SJCRH30 (cell line): ENCODE data around the gene NEU1. TPM values are rescaled to one million over a fixed set of nuclear protein-coding genes. Genes with fewer than 3 reads are reported as not detected.
"Not testable (repeated sequence)": the region's sequence is repeated elsewhere in the genome, so short reads cannot be mapped to it uniquely, and the experiment has no call there.

Experiments
- DNase-seq, 2 experiments: peaks; one replicate each; pipeline ENCODE4 v3.0.0-alpha.2; 2015 to 2020
- H3K27ac ChIP-seq: fragments of 250-450 bp; sonication (Bioruptor Pico); 2 replicates; pipeline ENCODE4 v1.5.1; 2020; ENCODE audit warnings: mild to moderate bottlenecking, moderate library complexity
- H3K27me3 ChIP-seq: fragments of 250-450 bp; sonication (Bioruptor Pico); 2 replicates; pipeline ENCODE4 v1.5.1; 2020; ENCODE audit warnings: mild to moderate bottlenecking, moderate library complexity
- H3K36me3 ChIP-seq: fragments of 250-450 bp; sonication (Bioruptor Pico); 2 replicates; pipeline ENCODE4 v1.5.1; 2020; ENCODE audit warnings: mild to moderate bottlenecking, moderate library complexity
- H3K4me1 ChIP-seq: fragments of 250-450 bp; sonication (Bioruptor Pico); 2 replicates; pipeline ENCODE4 v1.5.1; 2020; ENCODE audit warnings: mild to moderate bottlenecking, moderate library complexity
- H3K4me3 ChIP-seq: fragments of 250-450 bp; sonication (Bioruptor Pico); 2 replicates; pipeline ENCODE4 v1.5.1; 2020; ENCODE audit warnings: mild to moderate bottlenecking, moderate library complexity
- H3K9me3 ChIP-seq: fragments of 250-450 bp; sonication (Bioruptor Pico); replicated peaks from 2 replicates; pipeline ENCODE4 v1.5.1; 2020; ENCODE audit warnings: mild to moderate bottlenecking, moderate library complexity
- total RNA-seq: library from RNA; depleted of rRNA; stranded (reverse); fragments of >200 nt; shearing (Covaris generic); gene quantifications from 2 replicates; pipeline ENCODE4 v1.2.3, GENCODE V29; 2014; rRNA removed

Gene NEU1
- total RNA-seq: 21.2 and 23.3 TPM in 2 replicates

- Histone ChIP-seq H3K4me3 (peak within 1 kb of the TSS; percentile 61), H3K36me3 (no peaks in the 10 kb centered on the region), H3K27ac (peak within 1 kb of the TSS; percentile 34), H3K4me1 (0 out of 2 replicates have a peak, but pooled peaks cover 4% of the 10 kb centered on the region), H3K9me3 (no peaks in the 10 kb centered on the region), H3K27me3 (no peaks in the 10 kb centered on the region; the same call in 1 of the 2 replicates)
- peak; percentile 100 for DNase-seq
Measured at GRCh38 chr6:31862344-31863235, at the start of gene NEU1. Gene NEU1 (minus strand): TSS chr6:31862821. CDS start chr6:31862776, 45 bp downstream.

- no peak overlapping the region for H3K4me3 ChIP-seq
- H3K27ac ChIP-seq: no peak overlapping the region
- no peak for DNase-seq
- no peaks in the 10 kb centered on the region for H3K4me1 ChIP-seq
- H3K36me3 ChIP-seq: no peaks in the 10 kb centered on the region
- H3K27me3 ChIP-seq: no peaks in the 10 kb centered on the region
- no peaks in the 10 kb centered on the region for H3K9me3 ChIP-seq
Measured at GRCh38 chr6:31911826-31912585, 49.4 kb upstream of the NEU1 start.

GRCh38 chr6:31909298-31909697 lies 46.7 kb upstream of the NEU1 start:
- not testable (repeated sequence) for H3K4me3 ChIP-seq, H3K36me3 ChIP-seq, H3K9me3 ChIP-seq, H3K4me1 ChIP-seq, H3K27ac ChIP-seq, H3K27me3 ChIP-seq, DNase-seq

DNA sequence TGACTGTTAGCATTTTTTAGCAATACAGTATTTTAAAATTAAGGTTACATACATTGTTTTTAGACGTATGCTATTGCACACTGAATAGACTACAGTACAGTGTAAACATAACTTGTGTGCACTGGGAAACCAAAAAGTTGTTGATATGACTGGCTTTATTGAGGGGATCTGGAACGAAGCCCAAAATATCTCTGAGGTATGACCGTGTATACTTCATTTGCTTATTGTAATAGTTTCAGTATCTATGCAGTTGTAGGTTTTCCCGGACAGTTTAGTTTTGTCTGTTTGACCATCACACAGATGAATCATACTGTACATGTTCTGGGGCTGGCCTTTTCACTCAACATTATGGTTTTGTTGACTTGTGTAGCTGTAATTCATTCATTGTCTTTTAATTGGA lies 46.2 kb upstream of the NEU1 start:
- no peaks in the 10 kb centered on the region for H3K4me1 ChIP-seq
- H3K4me3 ChIP-seq: no peak overlapping the region
- no peak overlapping the region for H3K27ac ChIP-seq
- H3K36me3 ChIP-seq: no peaks in the 10 kb centered on the region
- no peaks in the 10 kb centered on the region for H3K9me3 ChIP-seq
- H3K27me3 ChIP-seq: no peaks in the 10 kb centered on the region
- DNase-seq: no peak

DNA sequence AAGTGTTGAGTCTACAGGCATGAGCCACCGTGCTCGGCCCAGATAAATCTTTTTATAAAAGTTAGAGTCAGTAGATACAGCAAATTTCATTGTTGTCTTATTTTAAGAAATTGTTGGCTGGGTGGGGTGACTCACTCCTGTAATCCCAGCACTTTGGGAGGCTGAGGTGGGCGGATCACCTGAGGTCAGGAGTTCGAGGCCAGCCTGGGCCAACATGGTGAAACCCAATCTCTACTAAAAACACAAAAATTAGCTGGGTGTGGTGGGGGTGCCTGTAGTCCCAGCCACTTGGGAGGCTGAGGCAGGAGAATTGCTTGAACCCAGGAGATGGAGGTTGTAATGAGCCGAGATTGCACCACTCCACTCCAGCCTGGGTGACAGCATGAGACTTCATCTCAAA lies 45.6 kb upstream of the NEU1 start:
- not testable (repeated sequence) for H3K27ac ChIP-seq, H3K9me3 ChIP-seq, H3K4me1 ChIP-seq, H3K36me3 ChIP-seq, DNase-seq, H3K4me3 ChIP-seq, H3K27me3 ChIP-seq

DNA sequence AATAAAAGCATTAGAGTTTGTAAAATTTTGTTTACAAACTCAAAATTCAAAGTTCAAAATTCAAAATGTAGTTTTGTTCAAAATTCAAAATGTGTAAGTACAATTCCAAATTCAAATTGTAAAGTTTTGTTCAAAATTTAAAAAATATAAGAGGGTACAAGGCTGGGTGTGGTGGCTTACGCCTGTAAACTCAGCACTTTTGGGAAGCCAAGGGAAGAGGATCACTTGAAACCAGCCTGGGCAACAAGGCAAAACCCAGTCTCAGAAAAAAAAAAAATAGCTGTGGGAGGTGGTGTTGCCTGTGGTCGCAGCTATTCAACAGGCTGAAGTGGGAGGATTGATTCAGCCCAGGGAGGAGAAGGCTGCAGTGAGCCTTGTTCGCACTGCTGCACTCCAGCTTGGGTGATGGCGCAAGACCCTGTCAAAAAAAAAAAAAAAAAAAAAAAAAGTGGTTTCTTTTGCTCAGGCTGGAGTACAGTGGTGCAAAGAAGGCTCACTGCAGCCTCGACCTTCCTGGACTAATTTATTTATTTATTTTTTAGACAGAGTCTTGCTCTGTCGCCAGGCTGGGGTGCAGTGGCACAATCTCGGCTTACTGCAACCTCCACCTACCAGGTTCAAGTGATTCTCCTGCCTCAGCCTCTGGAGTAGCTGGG lies 44.7 kb upstream of the NEU1 start:
- H3K4me1 ChIP-seq: no peaks in the 10 kb centered on the region
- H3K9me3 ChIP-seq: no peaks in the 10 kb centered on the region
- H3K36me3 ChIP-seq: no peaks in the 10 kb centered on the region
- DNase-seq: no peak
- no peak overlapping the region for H3K4me3 ChIP-seq
- no peak overlapping the region for H3K27ac ChIP-seq
- no peaks in the 10 kb centered on the region for H3K27me3 ChIP-seq

GRCh38 chr6:31906727-31907126 lies 44.1 kb upstream of the NEU1 start:
- DNase-seq, H3K4me1 ChIP-seq, H3K27ac ChIP-seq, H3K4me3 ChIP-seq, H3K36me3 ChIP-seq, H3K27me3 ChIP-seq, H3K9me3 ChIP-seq: not testable (repeated sequence)

DNA sequence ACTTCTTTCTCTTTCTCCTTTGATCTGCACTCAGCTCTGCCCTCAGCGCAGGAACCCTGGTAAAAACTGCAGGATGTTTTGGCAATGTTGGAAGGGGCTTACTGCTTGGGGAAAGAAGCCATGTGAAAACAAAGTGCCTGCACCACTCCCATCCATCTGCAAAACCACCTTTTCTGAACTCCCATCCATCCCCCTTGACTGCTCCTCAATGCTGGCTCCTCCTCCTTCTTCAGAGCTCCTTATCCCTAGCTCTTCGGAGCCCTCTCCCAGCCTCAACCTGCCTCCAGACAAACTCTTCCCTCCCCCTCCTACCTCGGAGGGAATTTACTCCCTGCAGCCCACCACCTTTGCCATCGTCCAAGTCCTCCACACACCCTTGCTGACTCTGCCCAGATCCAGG lies 43.5 kb upstream of the NEU1 start:
- Histone ChIP-seq H3K27me3 (no peaks in the 10 kb centered on the region), H3K27ac (no peak overlapping the region), H3K4me3 (no peak overlapping the region), H3K9me3 (no peaks in the 10 kb centered on the region), H3K4me1 (no peaks in the 10 kb centered on the region), H3K36me3 (no peaks in the 10 kb centered on the region)
- no peak for DNase-seq

DNA sequence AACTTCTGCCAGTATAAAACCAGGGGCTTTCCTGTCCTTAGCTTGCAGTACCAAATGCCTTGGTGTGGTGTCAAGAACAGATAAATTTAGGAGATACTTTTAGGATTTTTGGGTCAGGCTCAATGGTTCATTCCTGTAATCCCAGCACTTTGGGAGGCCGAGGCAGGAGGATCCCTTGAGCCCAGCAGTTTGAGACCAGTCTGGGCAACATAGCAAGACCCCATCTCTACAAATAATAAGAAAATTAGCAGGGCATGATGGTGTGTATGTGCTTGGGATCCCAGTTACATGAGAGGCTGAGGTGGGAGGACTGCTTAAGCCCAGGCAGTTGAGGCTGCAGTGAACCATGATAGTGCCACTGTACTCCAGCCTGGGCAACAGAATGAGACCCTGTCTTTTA lies 42.4 kb upstream of the NEU1 start:
- no peak for DNase-seq
- Histone ChIP-seq H3K9me3 (no peaks in the 10 kb centered on the region), H3K27ac (no peak overlapping the region), H3K36me3 (no peaks in the 10 kb centered on the region), H3K27me3 (no peaks in the 10 kb centered on the region), H3K4me3 (no peak overlapping the region), H3K4me1 (no peaks in the 10 kb centered on the region)

GRCh38 chr6:31903957-31904356 lies 41.3 kb upstream of the NEU1 start:
- Histone ChIP-seq H3K9me3 (no peaks in the 10 kb centered on the region), H3K4me1 (no peaks in the 10 kb centered on the region), H3K4me3 (no peak overlapping the region), H3K27me3 (no peaks in the 10 kb centered on the region), H3K36me3 (no peaks in the 10 kb centered on the region), H3K27ac (no peak overlapping the region)
- DNase-seq: no peak

- H3K27ac ChIP-seq: no peak within 1 kb of the TSS
Measured at GRCh38 chr6:31901953-31902643, 39.5 kb upstream of the NEU1 start, which contains the start of gene ZBTB12. Gene ZBTB12 (minus strand): TSS chr6:31902086. CDS start chr6:31901305, 781 bp downstream.

DNA sequence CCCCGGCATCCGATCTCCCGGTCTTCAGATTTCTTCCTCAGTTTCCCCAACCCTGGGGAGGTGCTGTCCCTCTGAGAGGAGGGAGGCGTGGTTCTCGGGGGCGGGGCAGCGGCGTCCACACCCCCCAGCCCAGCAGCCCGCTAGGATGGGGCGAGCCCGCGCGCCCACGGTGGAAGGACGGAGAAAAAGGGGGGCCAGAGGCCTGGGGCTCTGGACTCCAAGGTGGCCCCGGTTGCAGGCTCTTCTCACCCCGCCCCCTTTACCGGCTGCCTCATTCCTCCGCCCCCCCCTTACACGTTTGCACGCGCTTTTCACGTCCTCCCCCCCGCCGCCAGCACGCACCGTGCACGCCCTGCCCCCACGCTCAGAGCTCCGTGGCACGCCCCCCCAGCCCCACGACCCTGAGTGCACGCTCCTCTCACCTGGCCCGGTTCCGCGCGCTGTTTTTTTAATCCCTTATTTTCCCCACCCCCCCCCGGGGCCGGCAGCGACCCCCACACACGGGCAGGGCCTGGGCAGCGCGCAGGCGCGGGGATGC lies 38.9 kb upstream of the NEU1 start:
- Histone ChIP-seq H3K4me1 (no peaks in the 10 kb centered on the region), H3K27ac (no peak overlapping the region), H3K4me3 (peak overlapping the region; percentile 58), H3K9me3 (no peaks in the 10 kb centered on the region), H3K27me3 (no peaks in the 10 kb centered on the region), H3K36me3 (no peaks in the 10 kb centered on the region)
- peak; percentile 54 to 55 for DNase-seq

More at GRCh38 chr6:31901953-31902643, 39.5 kb upstream of the NEU1 start, which contains the start of gene ZBTB12:
- peak within 1 kb of the TSS; percentile 58 for H3K4me3 ChIP-seq
- no peaks in the 10 kb centered on the region for H3K36me3 ChIP-seq
- H3K27me3 ChIP-seq: no peaks in the 10 kb centered on the region
- DNase-seq: peak; percentile 93 to 94
- H3K4me1 ChIP-seq: no peaks in the 10 kb centered on the region
- no peaks in the 10 kb centered on the region for H3K9me3 ChIP-seq

- H3K36me3 ChIP-seq: peaks cover 3% of the 10 kb centered on the region
- no peak for DNase-seq
Measured at GRCh38 chr6:31900917-31901414, 38.3 kb upstream of the NEU1 start.

More at GRCh38 chr6:31900917-31901414, 38.3 kb upstream of the NEU1 start:
- Histone ChIP-seq H3K27ac (no peak overlapping the region), H3K9me3 (no peaks in the 10 kb centered on the region), H3K4me1 (no peaks in the 10 kb centered on the region), H3K27me3 (no peaks in the 10 kb centered on the region), H3K4me3 (peak overlapping the region; percentile 58)
